Esophagus muscularis mucosa (tissue), 4 donors: Measurements from ENCODE around the gene VRK2. TPM values are rescaled to one million over a fixed set of nuclear protein-coding genes. Genes with fewer than 3 reads are reported as not detected.
"Not testable (repeated sequence)": the region's sequence is repeated elsewhere in the genome, so short reads cannot be mapped to it uniquely, and the experiment has no call there.

Source experiments
- DNase-seq: peaks from one replicate; pipeline ENCODE4 v3.0.0-alpha.2; 2017; ENCODE audit errors: extremely low spot score
- H3K27ac ChIP-seq, 4 donors: fragments of 200-600 bp; sonication (generic); replicated peaks in 1 of 4; 1 replicate in 3 of 4; 2 replicates in 1 of 4; pipeline ENCODE4 v1.5.1; 2016 to 2019; ENCODE audit warnings: mild to moderate bottlenecking in 1 of 4
- H3K27me3 ChIP-seq, 4 donors: fragments of 200-600 bp; sonication (generic); one replicate each; pipeline versions ENCODE4 v1.5.1 to v1.6.0; 2016 to 2019
- H3K36me3 ChIP-seq, 4 donors: fragments of 200-600 bp; sonication (generic); one replicate each; pipeline ENCODE4 v1.5.1; 2016 to 2019
- H3K4me1 ChIP-seq, 4 donors: fragments of 200-600 bp; sonication (generic); one replicate each; pipeline ENCODE4 v1.5.1; 2016 to 2019
- H3K4me3 ChIP-seq, 4 donors: fragments of 200-600 bp; sonication (generic); 1 replicate in 2 of 4; 2 replicates in 2 of 4; pipeline ENCODE4 v1.5.1; 2016 to 2019; ENCODE audit warnings: mild to moderate bottlenecking in 4 of 4, moderate library complexity in 1 of 4
- H3K9me3 ChIP-seq, 4 donors: fragments of 200-600 bp; sonication (generic); 1 replicate in 3 of 4; 2 replicates in 1 of 4; pipeline ENCODE4 v1.5.1; 2016 to 2019
- CTCF ChIP-seq, 3 experiments: fragments of 200-600 bp in 2 of 3; fragments of 450-650 bp in 1 of 3; sonication (generic) in 2 of 3; IDR thresholded peaks; one replicate each; pipeline ENCODE4 v1.5.1; 2017 to 2019; ENCODE audit warnings: antibody characterized with exemption in 3 of 3, mild to moderate bottlenecking in 2 of 3, moderate library complexity in 1 of 3
- EP300 ChIP-seq: sonication (generic); formaldehyde crosslinking; IDR thresholded peaks from one replicate; pipeline ENCODE4 v1.6.1; 2017; ENCODE audit warnings: antibody characterized with exemption
- POLR2A ChIP-seq: fragments of 450-650 bp; IDR thresholded peaks from one replicate; pipeline ENCODE4 v1.6.1; 2017; ENCODE audit warnings: antibody characterized with exemption, moderate library complexity, mild to moderate bottlenecking, low read depth
- POLR2AphosphoS5 ChIP-seq, 2 donors: sonication (generic); formaldehyde crosslinking; IDR thresholded peaks; one replicate each; pipeline ENCODE4 v1.6.1; 2017; ENCODE audit warnings: antibody characterized with exemption in 2 of 2
- WGBS: methylation state at CpG from one replicate; pipeline ENCODE4 v1.1.5; 2018; 5-methylcytosine and 5-hydroxymethylcytosine counted together
- intact Hi-C: fragments of 100-400 bp; cut with DNase I; formaldehyde crosslinking; loops from one replicate; pipeline ENCODE4 v1.15.1; 2023
- total RNA-seq, 4 donors: library from RNA; depleted of rRNA; stranded (reverse); fragments of >200 nt; gene quantifications; one replicate each; pipeline versions ENCODE4 v1.1.0 to v1.2.1, GENCODE V29; 2016

The VRK2 gene
- total RNA-seq, 4 donors from 2014 or later: 25.8 to 31.3 (median 28.7) TPM

- Histone ChIP-seq H3K4me3 (no peak overlapping the region), H3K9me3 (no peaks in the 10 kb centered on the region), H3K27ac (no peak overlapping the region), H3K36me3 (peaks cover 0 to 37% (median 18%) of the 10 kb centered on the region in 4 donors), H3K4me1 (no peaks in the 10 kb centered on the region), H3K27me3 (no peaks in the 10 kb centered on the region)
- no peak for DNase-seq
- intact Hi-C loops: no loop called here
- no peak for TF ChIP-seq EP300
- no peak for TF ChIP-seq POLR2A
- no peak for TF ChIP-seq POLR2AphosphoS5 (IDR thresholded peaks at IDR 0.05)
- TF ChIP-seq CTCF (IDR thresholded peaks at IDR 0.05): no peak
- 97% methylated on average over 4 of the region's 7 CpGs for WGBS
Measured at GRCh38 chr2:58155160-58155778, 108.7 kb downstream of the VRK2 start.

GRCh38 chr2:58156780-58157179 is 110.2 kb downstream of the VRK2 start:
- no peak for DNase-seq
- intact Hi-C loops: no loop called here
- peaks cover 5 to 48% (median 26%) of the 10 kb centered on the region in 4 donors for H3K36me3 ChIP-seq
- no peak overlapping the region for H3K27ac ChIP-seq
- no peaks in the 10 kb centered on the region for H3K4me1 ChIP-seq
- H3K27me3 ChIP-seq: no peaks in the 10 kb centered on the region
- TF ChIP-seq EP300: no peak
- no peak for TF ChIP-seq CTCF (IDR thresholded peaks at IDR 0.05)
- no peak for TF ChIP-seq POLR2AphosphoS5 (IDR thresholded peaks at IDR 0.05)
- TF ChIP-seq POLR2A: no peak
- H3K9me3 ChIP-seq: no peaks in the 10 kb centered on the region
- no peak overlapping the region for H3K4me3 ChIP-seq

- Histone ChIP-seq H3K36me3 (peaks cover 5 to 56% (median 27%) of the 10 kb centered on the region in 4 donors), H3K4me1 (no peaks in the 10 kb centered on the region), H3K27ac (no peak overlapping the region), H3K9me3 (no peaks in the 10 kb centered on the region), H3K4me3 (no peak overlapping the region), H3K27me3 (no peaks in the 10 kb centered on the region)
- intact Hi-C loops: no loop called here
- no peak for DNase-seq
- TF ChIP-seq CTCF (IDR thresholded peaks at IDR 0.05) (no peak), POLR2AphosphoS5 (IDR thresholded peaks at IDR 0.05) (no peak), EP300 (no peak), POLR2A (no peak)
Measured at GRCh38 chr2:58157754-58158153, 111.1 kb downstream of the VRK2 start.

- no peaks in the 10 kb centered on the region for H3K9me3 ChIP-seq
- 79% methylated on average over 4 of the region's 4 CpGs for WGBS
- H3K27ac ChIP-seq: no peak overlapping the region
- H3K4me1 ChIP-seq: no peaks in the 10 kb centered on the region
- TF ChIP-seq POLR2A (no peak), CTCF (IDR thresholded peaks at IDR 0.05) (no peak), POLR2AphosphoS5 (IDR thresholded peaks at IDR 0.05) (no peak), EP300 (no peak)
- intact Hi-C loops: no loop called here
- no peak overlapping the region for H3K4me3 ChIP-seq
- H3K36me3 ChIP-seq: peaks cover 5 to 63% (median 27%) of the 10 kb centered on the region in 4 donors
- no peak for DNase-seq
- no peaks in the 10 kb centered on the region for H3K27me3 ChIP-seq
Measured at GRCh38 chr2:58158481-58158880, 111.9 kb downstream of the VRK2 start.

- no peaks in the 10 kb centered on the region for H3K4me1 ChIP-seq
- H3K36me3 ChIP-seq: peaks cover 5 to 52% (median 15%) of the 10 kb centered on the region in 4 donors
- H3K9me3 ChIP-seq: no peaks in the 10 kb centered on the region
- H3K27me3 ChIP-seq: no peaks in the 10 kb centered on the region
- no peak overlapping the region for H3K27ac ChIP-seq
- TF ChIP-seq POLR2A (no peak), POLR2AphosphoS5 (IDR thresholded peaks at IDR 0.05) (no peak), EP300 (no peak), CTCF (IDR thresholded peaks at IDR 0.05) (no peak)
- intact Hi-C loops: no loop called here
- no peak for DNase-seq
- 98% methylated on average over 3 of the region's 3 CpGs for WGBS
- no peak overlapping the region for H3K4me3 ChIP-seq
Measured at GRCh38 chr2:58163913-58164312, 117.3 kb downstream of the VRK2 start.

GRCh38 chr2:58168130-58168529 is 121.5 kb downstream of the VRK2 start:
- H3K4me1 ChIP-seq, intact Hi-C loops, H3K4me3 ChIP-seq, H3K27me3 ChIP-seq, H3K27ac ChIP-seq, H3K9me3 ChIP-seq, DNase-seq: not testable (repeated sequence)
- H3K36me3 ChIP-seq: peaks cover 0 to 19% (median 0%) of the 10 kb centered on the region in 4 donors
- 90% methylated on average over 3 of the region's 6 CpGs for WGBS

GRCh38 chr2:58169845-58170244 is 123.2 kb downstream of the VRK2 start:
- H3K4me1 ChIP-seq, intact Hi-C loops, H3K27me3 ChIP-seq, H3K27ac ChIP-seq, H3K9me3 ChIP-seq, DNase-seq, H3K4me3 ChIP-seq: not testable (repeated sequence)
- H3K36me3 ChIP-seq: peaks cover 0 to 16% (median 0%) of the 10 kb centered on the region in 4 donors
